Natural killer cell (primary cell): Measurements from ENCODE around the gene CYP19A1. TPM values are rescaled to one million over a fixed set of nuclear protein-coding genes. Genes with fewer than 3 reads are reported as not detected.
A peak's percentile ranks its signal among the peaks of the same experiment; 100 is the strongest.

Experiments
- ATAC-seq, 3 donors: fragments of 150-1000 bp in 2 of 3; fragments of 200-7000 bp in 1 of 3; cut with Tn5 transposase; 1 replicate in 1 of 3; 2 replicates in 2 of 3; pipeline ENCODE4 v1.10.0; 2021; ENCODE audit warnings: mild to moderate bottlenecking in 2 of 3, moderate library complexity in 2 of 3
- DNase-seq, 2 donors: peaks; one replicate each; pipeline versions ENCODE4 v3.0.0 to v3.0.0-alpha.2; 2013 to 2021; ENCODE audit warnings: mixed read lengths in 1 of 2
- H3K27ac ChIP-seq: one replicate; pipeline ENCODE4 v1.5.1; 2013; ENCODE audit warnings: mild to moderate bottlenecking, low read length
- H3K27me3 ChIP-seq: one replicate; pipeline ENCODE4 v1.6.1; 2013; ENCODE audit warnings: low read length; ENCODE audit not compliant: control insufficient read depth, insufficient read depth
- H3K36me3 ChIP-seq: one replicate; pipeline ENCODE4 v1.6.1; 2013; ENCODE audit warnings: low read length; ENCODE audit not compliant: control insufficient read depth, insufficient read depth
- H3K4me1 ChIP-seq: one replicate; pipeline ENCODE4 v1.6.1; 2013; ENCODE audit warnings: low read length; ENCODE audit not compliant: control insufficient read depth, insufficient read depth
- H3K4me3 ChIP-seq: one replicate; pipeline ENCODE4 v1.5.1; 2013; ENCODE audit warnings: low read length
- H3K9me3 ChIP-seq: one replicate; pipeline ENCODE4 v1.6.1; 2013; ENCODE audit warnings: low read length; ENCODE audit not compliant: control insufficient read depth, insufficient read depth
- H3K27ac Mint-ChIP-seq, 2 donors: one replicate each; pipeline ENCODE4 v1.8.0; 2022; ENCODE audit warnings: mild to moderate bottlenecking in 2 of 2, mixed read lengths in 2 of 2, moderate library complexity in 1 of 2
- H3K27me3 Mint-ChIP-seq, 2 donors: one replicate each; pipeline ENCODE4 v1.8.0; 2022; ENCODE audit warnings: low read depth in 2 of 2, mixed read lengths in 2 of 2
- H3K36me3 Mint-ChIP-seq: one replicate; pipeline ENCODE4 v1.8.0; 2022; ENCODE audit warnings: mixed read lengths
- H3K4me1 Mint-ChIP-seq, 2 donors: one replicate each; pipeline ENCODE4 v1.8.0; 2022; ENCODE audit warnings: mixed read lengths in 2 of 2
- H3K4me3 Mint-ChIP-seq: one replicate; pipeline ENCODE4 v1.8.0; 2022; ENCODE audit warnings: mild to moderate bottlenecking, moderate library complexity, mixed read lengths
- H3K9me3 Mint-ChIP-seq, 2 donors: one replicate each; pipeline ENCODE4 v1.8.0; 2022; ENCODE audit warnings: mixed read lengths in 2 of 2
- CTCF ChIP-seq: fragments of 200-600 bp; IDR thresholded peaks from one replicate; pipeline ENCODE4 v1.8.0; 2022; ENCODE audit warnings: antibody characterized with exemption
- WGBS: methylation state at CpG from one replicate; pipeline ENCODE4 v1.1.7; 2013; ENCODE audit warnings: missing lambda C conversion rate; ENCODE audit not compliant: insufficient coverage; 5-methylcytosine and 5-hydroxymethylcytosine counted together
- intact Hi-C: fragments of 100-400 bp; cut with micrococcal nuclease; formaldehyde crosslinking; loops from one replicate; pipeline ENCODE4 v1.14.2; 2022
- total RNA-seq, 4 donors: library from RNA; stranded (reverse); fragments of 120-200 nt in 1 of 4; gene quantifications; one replicate each; pipeline versions ENCODE4 v1.2.3 to v1.2.4, GENCODE V29; 2013 to 2022

The CYP19A1 gene
- total RNA-seq, 3 donors from 2014 or later (not counting 1 experiment from before 2014, with no cell fraction given) = not detected

- H3K36me3 Mint-ChIP-seq = no peaks in the 10 kb centered on the region
- intact Hi-C loops = no loop called here
- H3K27me3 Mint-ChIP-seq = peaks cover 0 to 2% of the 10 kb centered on the region in 2 donors
- 70% methylated on average over 1 of the region's 1 CpG for WGBS
- no peaks in the 10 kb centered on the region for H3K9me3 Mint-ChIP-seq
- no peaks in the 10 kb centered on the region for H3K9me3 ChIP-seq
- H3K27ac Mint-ChIP-seq = no peak overlapping the region
- H3K4me1 ChIP-seq = no peaks in the 10 kb centered on the region
- no peaks in the 10 kb centered on the region for H3K36me3 ChIP-seq
- H3K4me3 ChIP-seq = no peak overlapping the region
- no peak for TF ChIP-seq CTCF
- DNase-seq (no peak), ATAC-seq (no peak)
- no peaks in the 10 kb centered on the region for H3K4me1 Mint-ChIP-seq
- H3K4me3 Mint-ChIP-seq = no peak overlapping the region
- no peaks in the 10 kb centered on the region for H3K27me3 ChIP-seq
- H3K27ac ChIP-seq = no peak overlapping the region
Observed at GRCh38 chr15:51289290-51289689, 49.1 kb downstream of the CYP19A1 start.

GRCh38 chr15:51288143-51289065 is 50.0 kb downstream of the CYP19A1 start:
- no peak overlapping the region for H3K27ac ChIP-seq
- Mint-ChIP-seq H3K27ac (no peak overlapping the region), H3K9me3 (no peaks in the 10 kb centered on the region), H3K4me3 (no peak overlapping the region), H3K4me1 (no peaks in the 10 kb centered on the region), H3K36me3 (no peaks in the 10 kb centered on the region), H3K27me3 (peaks cover 0 to 2% of the 10 kb centered on the region in 2 donors)
- no peaks in the 10 kb centered on the region for H3K9me3 ChIP-seq
- intact Hi-C loops = no loop called here
- DNase-seq = no peak
- H3K4me1 ChIP-seq = no peaks in the 10 kb centered on the region
- peak in 1 of 3 donors; percentile 21 for ATAC-seq
- H3K4me3 ChIP-seq = no peak overlapping the region
- no peaks in the 10 kb centered on the region for H3K27me3 ChIP-seq
- TF ChIP-seq CTCF = no peak
- WGBS = 92% methylated on average over 13 of the region's 13 CpGs
- no peaks in the 10 kb centered on the region for H3K36me3 ChIP-seq

- peaks cover 0 to 6% of the 10 kb centered on the region in 2 donors for H3K27me3 Mint-ChIP-seq
- intact Hi-C loops = no loop called here
- peaks cover 0 to 8% of the 10 kb centered on the region in 2 donors for H3K4me1 Mint-ChIP-seq
- ATAC-seq (no peak), DNase-seq (no peak)
- Histone ChIP-seq H3K4me1 (no peaks in the 10 kb centered on the region), H3K9me3 (no peaks in the 10 kb centered on the region), H3K27ac (no peak overlapping the region), H3K4me3 (no peak overlapping the region), H3K27me3 (no peaks in the 10 kb centered on the region), H3K36me3 (no peaks in the 10 kb centered on the region)
- H3K36me3 Mint-ChIP-seq = no peaks in the 10 kb centered on the region
- no peak for TF ChIP-seq CTCF
- 67% methylated on average over 1 of the region's 1 CpG for WGBS
- H3K4me3 Mint-ChIP-seq = no peak overlapping the region
- no peaks in the 10 kb centered on the region for H3K9me3 Mint-ChIP-seq
- H3K27ac Mint-ChIP-seq = no peak overlapping the region
Observed at GRCh38 chr15:51286816-51287215, 51.6 kb downstream of the CYP19A1 start.
